Measurements from ENCODE around the gene SMAD2. TPM values are rescaled to one million over a fixed set of nuclear protein-coding genes. Genes with fewer than 3 reads are reported as not detected.

The SMAD2 gene
- total RNA-seq, 1 donor from 2014 or later, result 144 TPM

DNA sequence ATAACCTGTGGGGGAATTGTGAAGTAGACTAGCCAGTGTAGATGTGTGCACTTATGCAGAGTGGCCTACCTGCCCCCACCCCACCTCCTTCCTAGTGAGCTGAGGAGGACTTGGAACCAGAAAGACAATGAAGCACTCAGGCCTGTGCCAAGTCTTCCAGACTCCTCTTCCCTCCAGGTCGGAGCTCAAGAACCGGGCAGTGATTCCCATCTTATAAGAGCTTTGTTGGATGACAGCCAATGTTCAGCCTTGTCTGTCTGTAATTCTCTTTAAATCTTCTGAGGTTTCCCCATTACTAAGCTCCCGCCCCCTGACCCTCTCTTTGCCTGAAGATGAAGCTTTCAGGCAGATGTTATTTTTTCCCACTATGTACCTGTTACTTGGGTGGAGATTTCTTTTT is 121.0 kb downstream of the SMAD2 start:
- Mint-ChIP-seq H3K27me3 (ENCODE audit: low read depth, unreplicated experiment) (peaks cover 2% of the 10 kb centered on the region), H3K4me1 (ENCODE audit: low read depth, unreplicated experiment) (no peaks in the 10 kb centered on the region), H3K4me3 (ENCODE audit: unreplicated experiment) (no peak overlapping the region), H3K36me3 (ENCODE audit: low read depth, unreplicated experiment) (peaks cover 5% of the 10 kb centered on the region), H3K9me3 (ENCODE audit: unreplicated experiment) (peaks cover 3% of the 10 kb centered on the region), H3K27ac (ENCODE audit: unreplicated experiment) (no peak overlapping the region)
- Histone ChIP-seq H3K27ac (ENCODE audit: low read depth, low read length) (no peak overlapping the region), H3K4me3 (ENCODE audit: insufficient read depth, low read depth, low read length) (no peak overlapping the region), H3K4me2 (ENCODE audit: low read length) (no peak overlapping the region), H4K20me1 (ENCODE audit: insufficient read depth, low read length) (no peaks in the 10 kb centered on the region), H3K27me3 (ENCODE audit: insufficient read depth, low read length) (no peaks in the 10 kb centered on the region), H3K36me3 (ENCODE audit: insufficient read depth, low read length) (no peaks in the 10 kb centered on the region), H3K79me2 (ENCODE audit: insufficient read depth, low read length) (no peaks in the 10 kb centered on the region), H3K4me1 (ENCODE audit: insufficient read depth, low read length) (no peaks in the 10 kb centered on the region), H3K9ac (ENCODE audit: low read length) (no peak overlapping the region), H2AFZ (ENCODE audit: low read depth, low read length) (no peak overlapping the region), H3K9me3 (ENCODE audit: insufficient read depth, low read depth, low read length) (no peaks in the 10 kb centered on the region)
- TF ChIP-seq EZH2 (IDR thresholded peaks at IDR 0.05; ENCODE audit: insufficient read depth, low read length), result no peak
- TF ChIP-seq, protein P1, sequence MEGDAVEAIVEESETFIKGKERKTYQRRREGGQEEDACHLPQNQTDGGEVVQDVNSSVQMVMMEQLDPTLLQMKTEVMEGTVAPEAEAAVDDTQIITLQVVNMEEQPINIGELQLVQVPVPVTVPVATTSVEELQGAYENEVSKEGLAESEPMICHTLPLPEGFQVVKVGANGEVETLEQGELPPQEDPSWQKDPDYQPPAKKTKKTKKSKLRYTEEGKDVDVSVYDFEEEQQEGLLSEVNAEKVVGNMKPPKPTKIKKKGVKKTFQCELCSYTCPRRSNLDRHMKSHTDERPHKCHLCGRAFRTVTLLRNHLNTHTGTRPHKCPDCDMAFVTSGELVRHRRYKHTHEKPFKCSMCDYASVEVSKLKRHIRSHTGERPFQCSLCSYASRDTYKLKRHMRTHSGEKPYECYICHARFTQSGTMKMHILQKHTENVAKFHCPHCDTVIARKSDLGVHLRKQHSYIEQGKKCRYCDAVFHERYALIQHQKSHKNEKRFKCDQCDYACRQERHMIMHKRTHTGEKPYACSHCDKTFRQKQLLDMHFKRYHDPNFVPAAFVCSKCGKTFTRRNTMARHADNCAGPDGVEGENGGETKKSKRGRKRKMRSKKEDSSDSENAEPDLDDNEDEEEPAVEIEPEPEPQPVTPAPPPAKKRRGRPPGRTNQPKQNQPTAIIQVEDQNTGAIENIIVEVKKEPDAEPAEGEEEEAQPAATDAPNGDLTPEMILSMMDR (IDR thresholded peaks at IDR 0.05; ENCODE audit: insufficient read depth, low read depth, low read length), result no peak
- no peak for DNase-seq (ENCODE audit: low read depth)
- FAIRE-seq, result no peak

DNA sequence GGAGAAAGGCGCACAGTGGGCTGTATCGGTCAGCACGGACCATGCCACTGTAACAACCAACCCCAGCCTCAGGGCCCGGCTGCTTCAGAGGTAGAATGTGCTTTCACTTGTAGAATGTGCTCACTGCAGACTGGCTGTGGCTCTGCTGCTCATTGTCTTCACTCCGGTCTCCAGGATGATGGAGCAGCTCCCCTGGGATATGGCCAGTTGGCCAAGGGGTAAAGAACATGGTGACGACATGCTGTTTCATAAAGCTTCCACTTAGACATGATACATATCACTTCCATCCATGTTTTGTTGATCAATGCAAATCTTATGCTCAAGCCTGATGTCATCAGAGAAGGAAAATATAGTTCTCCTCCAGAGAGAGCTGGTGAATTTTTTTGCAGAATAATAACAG is 127.7 kb downstream of the SMAD2 start:
- H4K20me1 ChIP-seq (ENCODE audit: insufficient read depth, low read length), result no peaks in the 10 kb centered on the region
- H3K9ac ChIP-seq (ENCODE audit: low read length), result no peak overlapping the region
- FAIRE-seq, result no peak
- peaks cover 9% of the 10 kb centered on the region for H3K9me3 Mint-ChIP-seq (ENCODE audit: unreplicated experiment)
- no peak overlapping the region for H3K27ac ChIP-seq (ENCODE audit: low read depth, low read length)
- peaks cover 18% of the 10 kb centered on the region for H3K27me3 Mint-ChIP-seq (ENCODE audit: low read depth, unreplicated experiment)
- DNase-seq (ENCODE audit: low read depth), result no peak
- no peaks in the 10 kb centered on the region for H3K4me1 ChIP-seq (ENCODE audit: insufficient read depth, low read length)
- TF ChIP-seq, protein P1 (IDR thresholded peaks at IDR 0.05; ENCODE audit: insufficient read depth, low read depth, low read length), result no peak
- TF ChIP-seq EZH2 (IDR thresholded peaks at IDR 0.05; ENCODE audit: insufficient read depth, low read length), result no peak
- peaks cover 7% of the 10 kb centered on the region for H3K4me1 Mint-ChIP-seq (ENCODE audit: low read depth, unreplicated experiment)
- no peak overlapping the region for H3K27ac Mint-ChIP-seq (ENCODE audit: unreplicated experiment)
- no peaks in the 10 kb centered on the region for H3K36me3 ChIP-seq (ENCODE audit: insufficient read depth, low read length)
- no peak overlapping the region for H3K4me2 ChIP-seq (ENCODE audit: low read length)
- H3K27me3 ChIP-seq (ENCODE audit: insufficient read depth, low read length), result peaks cover 4% of the 10 kb centered on the region
- H3K79me2 ChIP-seq (ENCODE audit: insufficient read depth, low read length), result no peaks in the 10 kb centered on the region
- no peaks in the 10 kb centered on the region for H3K9me3 ChIP-seq (ENCODE audit: insufficient read depth, low read depth, low read length)
- H3K4me3 Mint-ChIP-seq (ENCODE audit: unreplicated experiment), result no peak overlapping the region
- no peak overlapping the region for H3K4me3 ChIP-seq (ENCODE audit: insufficient read depth, low read depth, low read length)
- peaks cover 3% of the 10 kb centered on the region for H3K36me3 Mint-ChIP-seq (ENCODE audit: low read depth, unreplicated experiment)
- H2AFZ ChIP-seq (ENCODE audit: low read depth, low read length), result no peak overlapping the region

DNA sequence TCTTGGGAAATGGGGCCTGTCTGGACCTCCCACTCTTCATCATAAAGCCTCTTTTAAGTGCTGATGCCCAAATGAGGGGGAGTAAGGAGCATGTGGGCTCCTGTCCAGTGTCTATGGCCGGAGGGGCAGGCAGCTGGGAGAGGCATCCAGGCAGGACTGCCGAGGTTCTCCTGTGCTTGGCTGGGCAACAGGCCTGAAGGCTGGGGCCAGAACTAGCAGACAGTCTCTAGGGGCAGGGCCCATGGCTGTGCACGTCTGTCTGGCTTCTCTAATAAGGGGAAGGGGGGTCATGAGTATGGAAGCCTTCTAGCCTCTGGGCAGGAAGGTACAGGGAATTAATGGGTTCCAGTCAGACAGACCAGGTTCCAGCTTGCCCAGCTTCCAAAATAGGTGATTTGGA is 128.6 kb downstream of the SMAD2 start:
- no peak overlapping the region for H3K9ac ChIP-seq (ENCODE audit: low read length)
- no peak overlapping the region for H3K4me3 ChIP-seq (ENCODE audit: insufficient read depth, low read depth, low read length)
- no peaks in the 10 kb centered on the region for H3K36me3 ChIP-seq (ENCODE audit: insufficient read depth, low read length)
- no peak overlapping the region for H3K27ac ChIP-seq (ENCODE audit: low read depth, low read length)
- TF ChIP-seq, protein P1 (IDR thresholded peaks at IDR 0.05; ENCODE audit: insufficient read depth, low read depth, low read length), result no peak
- Mint-ChIP-seq H3K27ac (ENCODE audit: unreplicated experiment) (no peak overlapping the region), H3K36me3 (ENCODE audit: low read depth, unreplicated experiment) (peaks cover 3% of the 10 kb centered on the region), H3K27me3 (ENCODE audit: low read depth, unreplicated experiment) (peaks cover 18% of the 10 kb centered on the region), H3K4me1 (ENCODE audit: low read depth, unreplicated experiment) (peaks cover 7% of the 10 kb centered on the region), H3K4me3 (ENCODE audit: unreplicated experiment) (no peak overlapping the region), H3K9me3 (ENCODE audit: unreplicated experiment) (peaks cover 9% of the 10 kb centered on the region)
- no peak for FAIRE-seq
- no peaks in the 10 kb centered on the region for H3K9me3 ChIP-seq (ENCODE audit: insufficient read depth, low read depth, low read length)
- no peaks in the 10 kb centered on the region for H3K79me2 ChIP-seq (ENCODE audit: insufficient read depth, low read length)
- H3K4me1 ChIP-seq (ENCODE audit: insufficient read depth, low read length), result no peaks in the 10 kb centered on the region
- H4K20me1 ChIP-seq (ENCODE audit: insufficient read depth, low read length), result no peaks in the 10 kb centered on the region
- peaks cover 4% of the 10 kb centered on the region for H3K27me3 ChIP-seq (ENCODE audit: insufficient read depth, low read length)
- no peak overlapping the region for H2AFZ ChIP-seq (ENCODE audit: low read depth, low read length)
- no peak for DNase-seq (ENCODE audit: low read depth)
- H3K4me2 ChIP-seq (ENCODE audit: low read length), result no peak overlapping the region

Measured in astrocyte (in vitro differentiated cells and primary cell).